Measurements from ENCODE around the gene COMMD1. TPM values are rescaled to one million over a fixed set of nuclear protein-coding genes. Genes with fewer than 3 reads are reported as not detected.

COMMD1 gene
- total and polyA plus RNA-seq, 2 donors (not counting 3 experiments of a cell fraction or from before 2014, with no cell fraction given): 39.5 to 57.1 TPM

DNA sequence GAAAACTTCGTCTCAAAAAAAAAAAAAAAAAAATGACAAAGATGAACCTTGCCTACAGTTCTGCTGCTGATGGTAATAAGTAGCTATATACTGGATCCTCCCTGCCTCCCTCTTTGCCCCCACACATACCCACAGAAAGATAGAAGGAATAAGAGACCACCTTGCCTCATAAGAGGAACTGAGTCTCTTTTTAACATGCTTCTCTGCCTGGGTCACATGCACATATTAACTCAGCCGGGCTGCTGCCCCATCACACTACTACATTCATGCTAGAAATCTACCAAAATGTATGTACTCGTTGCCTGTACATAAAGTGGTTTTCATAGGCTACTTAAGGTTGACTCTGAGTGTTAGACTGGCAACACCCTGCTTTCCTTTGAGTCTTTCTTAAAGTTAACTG is 211.5 kb downstream of the COMMD1 start:
- BruUV-seq (replicated peaks): no TSS peak
- no peak for FAIRE-seq
- POLR2A ChIA-PET: no interaction called here

DNA sequence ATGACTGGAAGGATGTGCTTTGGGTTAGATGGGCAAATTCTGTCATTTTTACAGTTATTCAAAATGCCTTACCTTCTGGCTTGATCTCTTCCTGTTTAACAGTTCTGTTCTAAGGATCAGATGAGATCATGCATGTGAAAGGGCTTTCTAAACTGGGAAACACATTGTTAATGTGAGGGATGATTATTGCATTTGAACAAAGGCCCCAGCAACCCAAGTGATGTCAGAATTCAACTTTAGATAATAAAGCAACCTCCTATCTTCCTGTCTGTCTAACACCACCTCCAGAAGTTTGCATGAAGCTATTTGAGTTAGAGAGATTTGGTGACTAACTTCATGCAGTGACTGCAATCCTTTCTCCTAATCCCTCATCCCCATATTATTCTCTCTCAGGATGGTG is 212.7 kb downstream of the COMMD1 start:
- POLR2A ChIA-PET: no interaction called here
- peaks cover 17% of the 10 kb centered on the region for H3K4me1 ChIP-seq (ENCODE audit: control insufficient read depth, extremely low read depth, insufficient read depth, low read length)
- H3K36me3 ChIP-seq (ENCODE audit: control insufficient read depth in 2 of 2, extremely low read depth in 1 of 2, insufficient read depth in 2 of 2, low read length in 2 of 2): no peaks in the 10 kb centered on the region

More for the DNA sequence above, 211.5 kb downstream of the COMMD1 start:
- Histone ChIP-seq H3K9me1 (replicated peaks; ENCODE audit: control insufficient read depth, extremely low read depth, insufficient read depth, low read length) (no peaks in the 10 kb centered on the region), H3K4me3 (replicated peaks in 1 of 3; ENCODE audit: insufficient read depth in 1 of 3, low read depth in 1 of 3, low read length in 3 of 3) (no peak overlapping the region), H3K36me3 (ENCODE audit: control insufficient read depth in 2 of 2, extremely low read depth in 1 of 2, insufficient read depth in 2 of 2, low read length in 2 of 2) (no peaks in the 10 kb centered on the region), H3K9me3 (replicated peaks; ENCODE audit: control insufficient read depth, insufficient read depth, low read length) (no peaks in the 10 kb centered on the region), H4K20me1 (replicated peaks; ENCODE audit: control insufficient read depth, extremely low read depth, insufficient read depth, low read length) (no peaks in the 10 kb centered on the region), H3K4me1 (ENCODE audit: control insufficient read depth, extremely low read depth, insufficient read depth, low read length) (peaks cover 18% of the 10 kb centered on the region), H3K27me3 (ENCODE audit: control insufficient read depth in 2 of 2, insufficient read depth in 2 of 2, low read length in 2 of 2) (no peaks in the 10 kb centered on the region), H3K79me2 (ENCODE audit: control insufficient read depth, insufficient read depth, low read length) (no peaks in the 10 kb centered on the region), H3K27ac (ENCODE audit: insufficient read depth, low read depth, low read length) (no peak overlapping the region), H3K9ac (replicated peaks; ENCODE audit: extremely low read depth, insufficient read depth, low read length) (no peak overlapping the region), H3K4me2 (ENCODE audit: insufficient read depth, low read length) (no peak overlapping the region), H2AFZ (ENCODE audit: low read depth, low read length) (no peak overlapping the region)
- no peak for TF ChIP-seq POLR2A (IDR thresholded peaks at IDR 0.05; ENCODE audit: low read depth, low read length)
- intact Hi-C loops (cut with micrococcal nuclease) (no loop called here), dilution Hi-C loops (cut with MboI; ENCODE audit: extremely low pct_ligation_motif_present, low sequenced_read_pairs) (no loop called here)
- CTCF ChIA-PET: interaction anchor here (0.7 to 1.1 kb wide), 3 partner anchors 11 to 295 kb away, joined by 3 to 4 read pairs (median 4); no protein-coding TSS in a partner anchor
- DNase-seq (ENCODE audit: low read depth, low spot score): no peak

More for the DNA sequence above, 212.7 kb downstream of the COMMD1 start:
- Histone ChIP-seq H3K9ac (replicated peaks; ENCODE audit: extremely low read depth, insufficient read depth, low read length) (no peak overlapping the region), H3K27me3 (ENCODE audit: control insufficient read depth in 2 of 2, insufficient read depth in 2 of 2, low read length in 2 of 2) (no peaks in the 10 kb centered on the region), H3K27ac (ENCODE audit: insufficient read depth, low read depth, low read length) (peak overlapping the region; percentile 61), H3K79me2 (ENCODE audit: control insufficient read depth, insufficient read depth, low read length) (no peaks in the 10 kb centered on the region), H3K4me2 (ENCODE audit: insufficient read depth, low read length) (no peak overlapping the region), H3K9me3 (replicated peaks; ENCODE audit: control insufficient read depth, insufficient read depth, low read length) (no peaks in the 10 kb centered on the region), H2AFZ (ENCODE audit: low read depth, low read length) (no peak overlapping the region), H3K9me1 (replicated peaks; ENCODE audit: control insufficient read depth, extremely low read depth, insufficient read depth, low read length) (no peaks in the 10 kb centered on the region), H3K4me3 (replicated peaks in 1 of 3; ENCODE audit: insufficient read depth in 1 of 3, low read depth in 1 of 3, low read length in 3 of 3) (no peak overlapping the region), H4K20me1 (replicated peaks; ENCODE audit: control insufficient read depth, extremely low read depth, insufficient read depth, low read length) (no peaks in the 10 kb centered on the region)
- TF ChIP-seq JUN (IDR thresholded peaks at IDR 0.05; ENCODE audit: borderline replicate concordance, insufficient read depth, insufficient read length, low read depth) (peak; percentile 65), MYC (IDR thresholded peaks at IDR 0.05; ENCODE audit: low read depth, low read length) (no peak), POLR2A (IDR thresholded peaks at IDR 0.05; ENCODE audit: low read depth, low read length) (no peak), EZH2 (IDR thresholded peaks at IDR 0.05; ENCODE audit: borderline replicate concordance, low read depth, low read length, severe bottlenecking) (no peak), FOS (IDR thresholded peaks at IDR 0.05; ENCODE audit: borderline replicate concordance, insufficient read depth, low read length) (peak; percentile 9), POLR2AphosphoS5 (IDR thresholded peaks at IDR 0.05; ENCODE audit: insufficient read depth, low read depth, low read length) (no peak), GATA2 (IDR thresholded peaks at IDR 0.05; ENCODE audit: insufficient read depth, insufficient read length, low read depth, low read length) (no peak)
- TF ChIP-seq, protein P1, sequence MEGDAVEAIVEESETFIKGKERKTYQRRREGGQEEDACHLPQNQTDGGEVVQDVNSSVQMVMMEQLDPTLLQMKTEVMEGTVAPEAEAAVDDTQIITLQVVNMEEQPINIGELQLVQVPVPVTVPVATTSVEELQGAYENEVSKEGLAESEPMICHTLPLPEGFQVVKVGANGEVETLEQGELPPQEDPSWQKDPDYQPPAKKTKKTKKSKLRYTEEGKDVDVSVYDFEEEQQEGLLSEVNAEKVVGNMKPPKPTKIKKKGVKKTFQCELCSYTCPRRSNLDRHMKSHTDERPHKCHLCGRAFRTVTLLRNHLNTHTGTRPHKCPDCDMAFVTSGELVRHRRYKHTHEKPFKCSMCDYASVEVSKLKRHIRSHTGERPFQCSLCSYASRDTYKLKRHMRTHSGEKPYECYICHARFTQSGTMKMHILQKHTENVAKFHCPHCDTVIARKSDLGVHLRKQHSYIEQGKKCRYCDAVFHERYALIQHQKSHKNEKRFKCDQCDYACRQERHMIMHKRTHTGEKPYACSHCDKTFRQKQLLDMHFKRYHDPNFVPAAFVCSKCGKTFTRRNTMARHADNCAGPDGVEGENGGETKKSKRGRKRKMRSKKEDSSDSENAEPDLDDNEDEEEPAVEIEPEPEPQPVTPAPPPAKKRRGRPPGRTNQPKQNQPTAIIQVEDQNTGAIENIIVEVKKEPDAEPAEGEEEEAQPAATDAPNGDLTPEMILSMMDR (IDR thresholded peaks at IDR 0.05; ENCODE audit: extremely low read depth in 1 of 2, insufficient read depth in 1 of 2, low read depth in 1 of 2, low read length in 2 of 2): no peak
- dilution Hi-C loops (cut with MboI; ENCODE audit: extremely low pct_ligation_motif_present, low sequenced_read_pairs): no loop called here
- peak; percentile 77 for FAIRE-seq
- CTCF ChIA-PET: interaction anchor here (1.1 to 1.7 kb wide), 2 partner anchors 13 to 221 kb away, joined by 3 to 4 read pairs; no protein-coding TSS in a partner anchor
- peak; percentile 74 for DNase-seq (ENCODE audit: low read depth, low spot score)
- no TSS peak for BruUV-seq (replicated peaks)
- intact Hi-C loops (cut with micrococcal nuclease): no loop called here
